Osteoblast (primary cell): ENCODE measurements around the gene ANKRD50. TPM values are rescaled to one million over a fixed set of nuclear protein-coding genes. Genes with fewer than 3 reads are reported as not detected.

ENCODE experiments used
- DNase-seq: peaks from one replicate; pipeline ENCODE4 v3.0.0; 2011; ENCODE audit warnings: low spot score, mixed read lengths; ENCODE audit not compliant: insufficient read length; ENCODE audit errors: missing footprints
- H2AFZ ChIP-seq: 2 replicates; pipeline ENCODE4 v1.6.0; 2011; ENCODE audit warnings: mild to moderate bottlenecking, low read length
- H3K27ac ChIP-seq: 2 replicates; pipeline ENCODE4 v1.5.1; 2011; ENCODE audit warnings: mild to moderate bottlenecking, low read depth, low read length, moderate library complexity
- H3K27me3 ChIP-seq: 2 replicates; pipeline ENCODE4 v1.6.0; 2012; ENCODE audit warnings: mild to moderate bottlenecking, control low read depth, inconsistent platforms, low read length, moderate library complexity; ENCODE audit not compliant: insufficient read depth
- H3K36me3 ChIP-seq: 2 replicates; pipeline ENCODE4 v1.5.1; 2011; ENCODE audit warnings: mild to moderate bottlenecking, low read length, control low read depth, moderate library complexity; ENCODE audit not compliant: insufficient read depth
- H3K4me1 ChIP-seq: 2 replicates; pipeline ENCODE4 v1.5.1; 2011; ENCODE audit warnings: mild to moderate bottlenecking, low read length, control low read depth, moderate library complexity; ENCODE audit not compliant: insufficient read depth
- H3K4me2 ChIP-seq: 2 replicates; pipeline ENCODE4 v1.6.0; 2011; ENCODE audit warnings: mild to moderate bottlenecking, low read length; ENCODE audit not compliant: insufficient read depth
- H3K4me3 ChIP-seq: fragments of 200-600 bp; sonication (generic); 3 replicates; pipeline ENCODE4 v1.5.1; 2012; ENCODE audit warnings: mild to moderate bottlenecking, low read length, inconsistent platforms; ENCODE audit not compliant: insufficient read depth
- H3K79me2 ChIP-seq: 2 replicates; pipeline ENCODE4 v1.6.0; 2012; ENCODE audit warnings: mild to moderate bottlenecking, low read length, control low read depth, inconsistent platforms; ENCODE audit not compliant: insufficient read depth
- H3K9me3 ChIP-seq: 2 replicates; pipeline ENCODE4 v1.5.1; 2011; ENCODE audit warnings: low read depth, low read length, control low read depth
- H4K20me1 ChIP-seq: 2 replicates; pipeline ENCODE4 v1.6.0; 2012; ENCODE audit warnings: mild to moderate bottlenecking, low read length, control low read depth; ENCODE audit not compliant: insufficient read depth
- CTCF ChIP-seq: IDR thresholded peaks from 2 replicates; pipeline ENCODE4 v1.5.1; 2011; ENCODE audit warnings: mild to moderate bottlenecking, low read depth, low read length, moderate library complexity; ENCODE audit errors: extremely low read depth
- total RNA-seq: library from RNA; depleted of rRNA; stranded (reverse); fragments of >200 nt; gene quantifications from 2 replicates; pipeline ENCODE4 v1.2.3, GENCODE V29; 2012

Gene ANKRD50
- total RNA-seq, 1 donor, result 27.5 TPM

GRCh38 chr4:124736526-124736925 lies 24.0 kb upstream of the ANKRD50 start:
- no peaks in the 10 kb centered on the region for H3K79me2 ChIP-seq
- H3K4me1 ChIP-seq, result no peaks in the 10 kb centered on the region
- TF ChIP-seq CTCF, result no peak
- no peak for DNase-seq
- no peaks in the 10 kb centered on the region for H3K9me3 ChIP-seq
- no peaks in the 10 kb centered on the region for H3K36me3 ChIP-seq
- H3K27me3 ChIP-seq, result no peaks in the 10 kb centered on the region
- no peak overlapping the region for H2AFZ ChIP-seq
- no peak overlapping the region for H3K27ac ChIP-seq
- H3K4me2 ChIP-seq, result no peak overlapping the region
- H4K20me1 ChIP-seq, result no peaks in the 10 kb centered on the region
- H3K4me3 ChIP-seq, result no peak overlapping the region

- no peak for DNase-seq
- Histone ChIP-seq H3K9me3 (no peaks in the 10 kb centered on the region), H3K79me2 (no peaks in the 10 kb centered on the region), H2AFZ (no peak overlapping the region), H4K20me1 (no peaks in the 10 kb centered on the region), H3K36me3 (no peaks in the 10 kb centered on the region), H3K27me3 (no peaks in the 10 kb centered on the region), H3K4me1 (no peaks in the 10 kb centered on the region), H3K4me3 (no peak overlapping the region), H3K4me2 (no peak overlapping the region), H3K27ac (no peak overlapping the region)
- no peak for TF ChIP-seq CTCF
These were observed 14.9 kb upstream of the ANKRD50 start for GRCh38 chr4:124727331-124727890.

GRCh38 chr4:124726269-124726668 lies 13.7 kb upstream of the ANKRD50 start:
- no peak overlapping the region for H3K27ac ChIP-seq
- no peak overlapping the region for H2AFZ ChIP-seq
- no peak overlapping the region for H3K4me2 ChIP-seq
- no peak for TF ChIP-seq CTCF
- DNase-seq, result no peak
- H3K4me1 ChIP-seq, result no peaks in the 10 kb centered on the region
- H4K20me1 ChIP-seq, result no peaks in the 10 kb centered on the region
- no peaks in the 10 kb centered on the region for H3K27me3 ChIP-seq
- H3K79me2 ChIP-seq, result no peaks in the 10 kb centered on the region
- no peak overlapping the region for H3K4me3 ChIP-seq
- H3K36me3 ChIP-seq, result no peaks in the 10 kb centered on the region
- H3K9me3 ChIP-seq, result no peaks in the 10 kb centered on the region

- Histone ChIP-seq H4K20me1 (no peaks in the 10 kb centered on the region), H3K27me3 (no peaks in the 10 kb centered on the region), H3K9me3 (no peaks in the 10 kb centered on the region), H3K27ac (no peak overlapping the region), H3K4me3 (no peak overlapping the region), H3K4me2 (no peak overlapping the region), H3K4me1 (no peaks in the 10 kb centered on the region), H2AFZ (peak overlapping the region; percentile 21), H3K36me3 (no peaks in the 10 kb centered on the region), H3K79me2 (no peaks in the 10 kb centered on the region)
- no peak for TF ChIP-seq CTCF
- DNase-seq, result no peak
These were observed 9.5 kb upstream of the ANKRD50 start for GRCh38 chr4:124722071-124722470.
